ENCODE results near the gene CD200R1. TPM values are rescaled to one million over a fixed set of nuclear protein-coding genes. Genes with fewer than 3 reads are reported as not detected.

CD200R1 gene
- total RNA-seq, 3 donors from 2014 or later (not counting 1 experiment from before 2014, with no cell fraction given): 0.38 to 25.8 (median 1.7) TPM

DNA sequence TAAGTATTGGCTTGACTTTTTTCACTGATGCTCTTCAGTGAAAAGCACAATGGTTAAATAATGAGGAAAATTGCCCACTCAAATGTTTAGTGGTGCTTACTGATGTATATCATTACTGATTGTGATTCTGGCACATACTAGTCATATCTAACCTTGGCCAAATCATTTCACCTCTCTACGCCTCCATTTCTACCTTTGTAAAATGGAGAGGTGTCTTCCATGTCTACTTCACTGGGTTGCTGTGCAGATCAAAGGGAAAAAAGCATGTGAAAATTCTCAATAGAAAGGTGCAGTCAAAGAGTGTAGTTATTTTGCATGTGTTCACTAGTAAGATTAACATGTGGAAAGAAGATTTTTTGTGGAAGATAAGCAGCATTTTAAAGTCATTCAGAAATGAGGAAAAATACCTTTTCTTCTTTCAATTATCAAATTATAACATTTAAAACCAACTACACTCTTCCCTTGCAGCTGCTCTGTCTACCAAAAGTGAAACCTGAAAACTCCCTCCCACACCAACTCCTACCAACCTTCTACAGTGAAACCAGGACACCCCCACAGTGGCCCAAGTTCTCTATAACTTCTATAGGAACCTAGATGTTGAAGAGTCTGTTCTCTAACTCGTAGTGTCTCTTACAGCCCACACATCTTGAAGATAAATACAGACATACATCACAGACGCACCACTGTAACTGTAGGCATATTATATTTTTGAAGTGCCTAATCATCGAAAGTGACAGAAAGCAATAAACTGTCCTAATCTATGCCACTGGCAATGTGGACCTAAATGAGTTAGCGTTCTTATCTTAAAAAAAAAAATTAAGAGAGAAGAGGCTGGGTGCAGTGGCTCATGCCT, 1.4 kb downstream of the CD200R1 start:
- peak overlapping the region; percentile 38 for H3K4me3 ChIP-seq (ENCODE audit: low read length)
- H3K27ac Mint-ChIP-seq: peak overlapping the region in 1 of 2 donors; percentile 32
- no peaks in the 10 kb centered on the region for H3K9me3 ChIP-seq (ENCODE audit: control insufficient read depth, insufficient read depth, low read length)
- 48% methylated on average over 4 of the region's 5 CpGs for WGBS (ENCODE audit: insufficient coverage)
- H3K4me1 ChIP-seq (ENCODE audit: control insufficient read depth, insufficient read depth, low read length): peaks cover 3% of the 10 kb centered on the region
- H3K36me3 ChIP-seq (ENCODE audit: control insufficient read depth, insufficient read depth, low read length): no peaks in the 10 kb centered on the region
- peaks cover 0 to 6% of the 10 kb centered on the region in 2 donors for H3K4me1 Mint-ChIP-seq
- no peaks in the 10 kb centered on the region for H3K9me3 Mint-ChIP-seq
- H3K27ac ChIP-seq (ENCODE audit: low read length): peak overlapping the region; percentile 39
- H3K4me3 Mint-ChIP-seq: peak overlapping the region; percentile 58
- no peaks in the 10 kb centered on the region for H3K27me3 ChIP-seq (ENCODE audit: control insufficient read depth, insufficient read depth, low read length)
- TF ChIP-seq, protein P1, sequence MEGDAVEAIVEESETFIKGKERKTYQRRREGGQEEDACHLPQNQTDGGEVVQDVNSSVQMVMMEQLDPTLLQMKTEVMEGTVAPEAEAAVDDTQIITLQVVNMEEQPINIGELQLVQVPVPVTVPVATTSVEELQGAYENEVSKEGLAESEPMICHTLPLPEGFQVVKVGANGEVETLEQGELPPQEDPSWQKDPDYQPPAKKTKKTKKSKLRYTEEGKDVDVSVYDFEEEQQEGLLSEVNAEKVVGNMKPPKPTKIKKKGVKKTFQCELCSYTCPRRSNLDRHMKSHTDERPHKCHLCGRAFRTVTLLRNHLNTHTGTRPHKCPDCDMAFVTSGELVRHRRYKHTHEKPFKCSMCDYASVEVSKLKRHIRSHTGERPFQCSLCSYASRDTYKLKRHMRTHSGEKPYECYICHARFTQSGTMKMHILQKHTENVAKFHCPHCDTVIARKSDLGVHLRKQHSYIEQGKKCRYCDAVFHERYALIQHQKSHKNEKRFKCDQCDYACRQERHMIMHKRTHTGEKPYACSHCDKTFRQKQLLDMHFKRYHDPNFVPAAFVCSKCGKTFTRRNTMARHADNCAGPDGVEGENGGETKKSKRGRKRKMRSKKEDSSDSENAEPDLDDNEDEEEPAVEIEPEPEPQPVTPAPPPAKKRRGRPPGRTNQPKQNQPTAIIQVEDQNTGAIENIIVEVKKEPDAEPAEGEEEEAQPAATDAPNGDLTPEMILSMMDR (IDR thresholded peaks at IDR 0.05): no peak
- peak in 1 of 2 donors; percentile 73 for DNase-seq
- H3K27me3 Mint-ChIP-seq (ENCODE audit: low read depth in 2 of 2): peaks cover 0 to 3% of the 10 kb centered on the region in 2 donors
- intact Hi-C loops (cut with micrococcal nuclease): no loop called here
- peak; percentile 53 to 75 (median 71) for ATAC-seq
- H3K36me3 Mint-ChIP-seq: no peaks in the 10 kb centered on the region

DNA sequence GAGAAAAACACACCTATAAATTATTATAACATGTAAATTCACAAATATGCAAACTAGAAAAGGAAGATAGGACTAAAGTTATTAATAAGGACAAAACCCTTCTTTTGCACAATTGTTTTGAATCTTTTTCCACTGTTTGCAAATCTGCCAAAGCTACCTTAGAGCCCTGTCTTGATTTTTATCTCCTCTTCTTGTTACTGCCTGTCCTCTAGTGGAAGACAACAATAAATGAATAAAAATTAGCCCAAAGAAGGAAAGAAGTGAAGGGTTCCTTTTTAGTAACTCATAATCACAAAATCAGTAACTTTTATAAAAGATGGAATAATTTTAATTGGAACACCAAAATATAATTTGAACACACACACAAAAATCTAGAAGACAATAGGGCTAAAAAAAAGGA, 2.7 kb downstream of the CD200R1 start:
- TF ChIP-seq, protein P1 (IDR thresholded peaks at IDR 0.05): no peak
- no peaks in the 10 kb centered on the region for H3K36me3 Mint-ChIP-seq
- H3K27ac ChIP-seq (ENCODE audit: low read length): no peak overlapping the region
- H3K27ac Mint-ChIP-seq: no peak overlapping the region
- H3K27me3 ChIP-seq (ENCODE audit: control insufficient read depth, insufficient read depth, low read length): no peaks in the 10 kb centered on the region
- peaks cover 3% of the 10 kb centered on the region for H3K4me1 ChIP-seq (ENCODE audit: control insufficient read depth, insufficient read depth, low read length)
- H3K27me3 Mint-ChIP-seq (ENCODE audit: low read depth in 2 of 2): peaks cover 0 to 3% of the 10 kb centered on the region in 2 donors
- H3K4me1 Mint-ChIP-seq: peaks cover 0 to 6% of the 10 kb centered on the region in 2 donors
- no peaks in the 10 kb centered on the region for H3K9me3 ChIP-seq (ENCODE audit: control insufficient read depth, insufficient read depth, low read length)
- intact Hi-C loops (cut with micrococcal nuclease): no loop called here
- ATAC-seq (no peak), DNase-seq (no peak)
- no peak overlapping the region for H3K4me3 ChIP-seq (ENCODE audit: low read length)
- no peaks in the 10 kb centered on the region for H3K9me3 Mint-ChIP-seq
- peak overlapping the region; percentile 56 for H3K4me3 Mint-ChIP-seq
- H3K36me3 ChIP-seq (ENCODE audit: control insufficient read depth, insufficient read depth, low read length): no peaks in the 10 kb centered on the region

DNA sequence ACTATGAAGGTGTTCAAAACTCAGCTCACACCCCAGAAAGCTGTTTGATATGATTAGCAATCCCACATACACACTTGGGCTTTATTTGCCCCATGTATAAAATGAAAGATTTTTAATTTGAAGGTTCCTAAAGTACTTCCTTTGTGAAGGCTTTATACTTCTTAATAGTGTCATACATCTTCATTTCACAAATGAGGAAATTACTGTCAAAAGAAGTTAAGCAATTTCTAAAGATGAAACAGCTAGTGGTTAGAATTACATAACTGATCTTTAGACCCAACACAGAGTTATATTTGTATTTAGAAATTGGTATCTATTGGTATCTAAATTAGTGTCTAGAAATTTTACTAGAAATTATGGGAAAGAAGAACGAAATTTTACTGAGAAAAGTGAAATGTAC, 7.1 kb downstream of the CD200R1 start:
- Mint-ChIP-seq H3K4me1 (no peaks in the 10 kb centered on the region), H3K4me3 (no peak overlapping the region), H3K36me3 (peaks cover 14% of the 10 kb centered on the region), H3K27ac (no peak overlapping the region), H3K27me3 (ENCODE audit: low read depth in 2 of 2) (peaks cover 8 to 14% of the 10 kb centered on the region in 2 donors), H3K9me3 (peaks cover 3% of the 10 kb centered on the region in 2 donors)
- no peak for ATAC-seq
- peak overlapping the region; percentile 14 for H3K27ac ChIP-seq (ENCODE audit: low read length)
- no peaks in the 10 kb centered on the region for H3K4me1 ChIP-seq (ENCODE audit: control insufficient read depth, insufficient read depth, low read length)
- H3K36me3 ChIP-seq (ENCODE audit: control insufficient read depth, insufficient read depth, low read length): no peaks in the 10 kb centered on the region
- intact Hi-C loops (cut with micrococcal nuclease): no loop called here
- peaks cover 8% of the 10 kb centered on the region for H3K9me3 ChIP-seq (ENCODE audit: control insufficient read depth, insufficient read depth, low read length)
- no peak for DNase-seq
- TF ChIP-seq, protein P1 (IDR thresholded peaks at IDR 0.05): no peak
- no CpG with 5 or more reads among the region's 1 CpG for WGBS (ENCODE audit: insufficient coverage)
- H3K27me3 ChIP-seq (ENCODE audit: control insufficient read depth, insufficient read depth, low read length): no peaks in the 10 kb centered on the region
- H3K4me3 ChIP-seq (ENCODE audit: low read length): no peak overlapping the region
